ENCODE measurements around the gene IQSEC1. TPM values are rescaled to one million over a fixed set of nuclear protein-coding genes. Genes with fewer than 3 reads are reported as not detected.

IQSEC1 gene
- polyA plus RNA-seq, 1 donor (not counting 4 experiments of a cell fraction or from before 2014, with no cell fraction given), result 2.8 TPM

DNA sequence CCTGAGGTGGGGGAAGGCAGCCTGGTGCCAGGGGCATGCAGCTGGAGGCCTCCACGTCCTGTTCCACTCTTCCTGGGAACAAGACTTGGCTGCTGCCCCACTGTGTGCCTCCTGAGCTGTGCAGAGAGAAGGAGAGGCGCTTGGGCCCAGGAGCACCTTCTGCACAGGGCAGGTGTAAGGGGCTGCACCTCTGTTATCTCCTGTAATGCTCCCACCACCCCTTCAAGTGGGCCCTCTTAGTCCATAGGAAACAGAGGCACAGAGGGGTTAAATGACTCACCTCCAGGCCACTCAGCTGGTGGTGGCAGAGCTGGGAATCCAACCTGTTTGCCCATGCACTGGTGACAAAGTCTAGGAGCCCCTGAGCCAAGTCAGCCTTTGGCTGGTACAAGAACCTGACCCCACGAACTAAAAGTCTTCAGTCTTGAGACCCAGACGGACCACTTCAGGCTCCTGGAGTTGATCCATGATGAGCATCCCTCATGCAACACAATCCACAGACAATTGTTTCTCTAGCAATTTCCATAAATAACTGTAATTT lies 93.2 kb downstream of the IQSEC1 start:
- H3K27me3 ChIP-seq (ENCODE audit: control insufficient read depth, extremely low read depth, insufficient read depth, low read length), result no peaks in the 10 kb centered on the region
- H3K4me3 ChIP-seq (ENCODE audit: control insufficient read depth in 2 of 3, extremely low read depth in 1 of 3, insufficient read depth in 2 of 3, low read depth in 1 of 3, low read length in 3 of 3), result no peak overlapping the region
- H3K4me1 ChIP-seq (ENCODE audit: control insufficient read depth, extremely low read depth, insufficient read depth, low read length), result no peaks in the 10 kb centered on the region
- H3K27ac ChIP-seq (ENCODE audit: control insufficient read depth, insufficient read depth, low read length), result no peak overlapping the region
- H3K9ac ChIP-seq (ENCODE audit: control insufficient read depth, extremely low read depth, insufficient read depth, low read length), result no peak overlapping the region
- no peak overlapping the region for H3K4me2 ChIP-seq (ENCODE audit: control insufficient read depth, extremely low read depth, insufficient read depth, low read depth, low read length)
- H3K9me3 ChIP-seq (ENCODE audit: control insufficient read depth, low read depth, low read length), result no peaks in the 10 kb centered on the region
- TF ChIP-seq, protein P1, sequence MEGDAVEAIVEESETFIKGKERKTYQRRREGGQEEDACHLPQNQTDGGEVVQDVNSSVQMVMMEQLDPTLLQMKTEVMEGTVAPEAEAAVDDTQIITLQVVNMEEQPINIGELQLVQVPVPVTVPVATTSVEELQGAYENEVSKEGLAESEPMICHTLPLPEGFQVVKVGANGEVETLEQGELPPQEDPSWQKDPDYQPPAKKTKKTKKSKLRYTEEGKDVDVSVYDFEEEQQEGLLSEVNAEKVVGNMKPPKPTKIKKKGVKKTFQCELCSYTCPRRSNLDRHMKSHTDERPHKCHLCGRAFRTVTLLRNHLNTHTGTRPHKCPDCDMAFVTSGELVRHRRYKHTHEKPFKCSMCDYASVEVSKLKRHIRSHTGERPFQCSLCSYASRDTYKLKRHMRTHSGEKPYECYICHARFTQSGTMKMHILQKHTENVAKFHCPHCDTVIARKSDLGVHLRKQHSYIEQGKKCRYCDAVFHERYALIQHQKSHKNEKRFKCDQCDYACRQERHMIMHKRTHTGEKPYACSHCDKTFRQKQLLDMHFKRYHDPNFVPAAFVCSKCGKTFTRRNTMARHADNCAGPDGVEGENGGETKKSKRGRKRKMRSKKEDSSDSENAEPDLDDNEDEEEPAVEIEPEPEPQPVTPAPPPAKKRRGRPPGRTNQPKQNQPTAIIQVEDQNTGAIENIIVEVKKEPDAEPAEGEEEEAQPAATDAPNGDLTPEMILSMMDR (optimal IDR thresholded peaks at IDR 0.05 in 1 of 3, IDR thresholded peaks at IDR 0.05 in 1 of 3, conservative IDR thresholded peaks at IDR 0.05 in 1 of 3; ENCODE audit: extremely low read depth in 1 of 3, insufficient read depth in 2 of 3, low read length in 3 of 3), result no peak
- no peak for TF ChIP-seq EZH2 (IDR thresholded peaks at IDR 0.05; ENCODE audit: low read length)
- H3K36me3 ChIP-seq (ENCODE audit: control insufficient read depth in 2 of 2, extremely low read depth in 1 of 2, insufficient read depth in 2 of 2, low read length in 2 of 2), result no peaks in the 10 kb centered on the region
- H3K79me2 ChIP-seq (ENCODE audit: control insufficient read depth, insufficient read depth, low read length), result no peaks in the 10 kb centered on the region
- H2AFZ ChIP-seq (ENCODE audit: control insufficient read depth, low read length), result no peak overlapping the region
- DNase-seq (ENCODE audit: low read depth, low spot score) (no peak), FAIRE-seq (no peak)
- dilution Hi-C loops (cut with MboI; ENCODE audit: extremely low pct_ligation_motif_present, low sequenced_read_pairs), result no loop called here
- no peaks in the 10 kb centered on the region for H4K20me1 ChIP-seq (ENCODE audit: control insufficient read depth, extremely low read depth, insufficient read depth, low read length)
- no peaks in the 10 kb centered on the region for H3K9me1 ChIP-seq (ENCODE audit: control insufficient read depth, extremely low read depth, insufficient read depth, low read length)

DNA sequence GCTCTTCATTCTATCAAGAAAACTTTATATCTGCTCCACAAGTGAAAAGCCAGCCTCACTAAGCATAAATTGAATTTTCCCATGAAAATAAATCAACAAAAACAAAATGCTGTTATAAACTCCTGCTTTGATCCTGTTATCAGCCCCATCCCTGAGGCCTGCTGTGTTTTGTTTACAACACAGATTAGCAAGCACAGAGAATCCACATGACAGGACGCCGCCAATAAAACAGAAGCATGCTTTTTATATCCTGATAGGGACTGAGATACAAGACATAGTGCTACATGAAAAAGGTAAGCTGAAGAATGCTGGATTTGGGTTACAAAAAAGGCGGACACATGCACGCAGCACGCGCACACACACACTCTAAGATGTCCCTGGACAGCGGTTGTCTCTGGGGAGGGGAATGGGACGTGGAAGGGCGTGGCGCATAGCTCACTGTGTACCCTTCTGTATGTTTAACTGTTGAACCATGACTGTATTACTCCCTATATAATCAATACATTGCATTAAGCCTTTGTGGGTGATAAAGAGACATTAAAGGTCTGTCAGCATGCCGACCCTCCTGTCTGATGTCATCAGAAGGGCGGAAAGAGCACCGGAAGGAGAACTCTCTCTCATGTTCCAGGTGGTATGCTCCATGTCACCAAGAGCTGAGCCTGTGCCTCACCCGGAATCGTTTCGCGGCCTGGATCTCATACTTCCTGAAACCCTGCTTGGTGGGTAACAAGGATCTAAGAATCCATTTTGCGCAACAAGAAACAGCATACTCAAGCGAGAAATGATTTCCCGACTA lies 93.9 kb downstream of the IQSEC1 start:
- Histone ChIP-seq H3K4me3 (ENCODE audit: control insufficient read depth in 2 of 3, extremely low read depth in 1 of 3, insufficient read depth in 2 of 3, low read depth in 1 of 3, low read length in 3 of 3) (no peak overlapping the region), H4K20me1 (ENCODE audit: control insufficient read depth, extremely low read depth, insufficient read depth, low read length) (no peaks in the 10 kb centered on the region), H3K4me1 (ENCODE audit: control insufficient read depth, extremely low read depth, insufficient read depth, low read length) (no peaks in the 10 kb centered on the region), H3K9ac (ENCODE audit: control insufficient read depth, extremely low read depth, insufficient read depth, low read length) (no peak overlapping the region), H3K27me3 (ENCODE audit: control insufficient read depth, extremely low read depth, insufficient read depth, low read length) (peaks cover 3% of the 10 kb centered on the region), H3K27ac (ENCODE audit: control insufficient read depth, insufficient read depth, low read length) (no peak overlapping the region), H3K36me3 (ENCODE audit: control insufficient read depth in 2 of 2, extremely low read depth in 1 of 2, insufficient read depth in 2 of 2, low read length in 2 of 2) (no peaks in the 10 kb centered on the region), H2AFZ (ENCODE audit: control insufficient read depth, low read length) (no peak overlapping the region), H3K9me1 (ENCODE audit: control insufficient read depth, extremely low read depth, insufficient read depth, low read length) (no peaks in the 10 kb centered on the region), H3K4me2 (ENCODE audit: control insufficient read depth, extremely low read depth, insufficient read depth, low read depth, low read length) (no peak overlapping the region), H3K79me2 (ENCODE audit: control insufficient read depth, insufficient read depth, low read length) (no peaks in the 10 kb centered on the region), H3K9me3 (ENCODE audit: control insufficient read depth, low read depth, low read length) (no peaks in the 10 kb centered on the region)
- FAIRE-seq (no peak), DNase-seq (ENCODE audit: low read depth, low spot score) (no peak)
- no peak for TF ChIP-seq EZH2 (IDR thresholded peaks at IDR 0.05; ENCODE audit: low read length)
- TF ChIP-seq, protein P1 (optimal IDR thresholded peaks at IDR 0.05 in 1 of 3, IDR thresholded peaks at IDR 0.05 in 1 of 3, conservative IDR thresholded peaks at IDR 0.05 in 1 of 3; ENCODE audit: extremely low read depth in 1 of 3, insufficient read depth in 2 of 3, low read length in 3 of 3), result no peak
- dilution Hi-C loops (cut with MboI; ENCODE audit: extremely low pct_ligation_motif_present, low sequenced_read_pairs), result no loop called here
